GM12872 (cell line): ENCODE data around the gene RNF8.

Experiments used
- TF ChIP-seq, protein P1 (sequence below): IDR thresholded peaks from 3 replicates; pipeline ENCODE4 v1.5.1; 2011; ENCODE audit warnings: low read depth, mild to moderate bottlenecking, low read length, moderate library complexity; ENCODE audit not compliant: insufficient read depth

RNF8 gene

DNA sequence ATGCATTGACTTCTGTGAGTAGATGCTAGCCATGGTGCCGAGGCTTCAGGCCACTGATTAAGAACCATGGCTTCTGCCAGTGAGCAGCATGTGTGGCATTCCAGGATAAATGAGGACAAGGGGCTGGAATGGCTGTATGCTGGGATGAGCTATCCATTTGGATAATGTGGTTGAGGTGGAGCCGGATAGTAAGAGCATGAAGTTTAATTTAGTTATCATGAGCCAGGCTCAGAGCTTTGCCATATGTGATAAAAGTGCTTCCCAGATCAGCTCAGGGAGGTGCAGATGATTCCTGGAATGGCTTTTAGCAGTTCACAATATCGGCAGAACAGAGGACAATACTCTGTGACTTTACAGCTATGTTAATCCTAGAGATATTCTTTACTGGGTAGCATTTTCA lies 34.6 kb upstream of the RNF8 start:
- TF ChIP-seq, protein P1, sequence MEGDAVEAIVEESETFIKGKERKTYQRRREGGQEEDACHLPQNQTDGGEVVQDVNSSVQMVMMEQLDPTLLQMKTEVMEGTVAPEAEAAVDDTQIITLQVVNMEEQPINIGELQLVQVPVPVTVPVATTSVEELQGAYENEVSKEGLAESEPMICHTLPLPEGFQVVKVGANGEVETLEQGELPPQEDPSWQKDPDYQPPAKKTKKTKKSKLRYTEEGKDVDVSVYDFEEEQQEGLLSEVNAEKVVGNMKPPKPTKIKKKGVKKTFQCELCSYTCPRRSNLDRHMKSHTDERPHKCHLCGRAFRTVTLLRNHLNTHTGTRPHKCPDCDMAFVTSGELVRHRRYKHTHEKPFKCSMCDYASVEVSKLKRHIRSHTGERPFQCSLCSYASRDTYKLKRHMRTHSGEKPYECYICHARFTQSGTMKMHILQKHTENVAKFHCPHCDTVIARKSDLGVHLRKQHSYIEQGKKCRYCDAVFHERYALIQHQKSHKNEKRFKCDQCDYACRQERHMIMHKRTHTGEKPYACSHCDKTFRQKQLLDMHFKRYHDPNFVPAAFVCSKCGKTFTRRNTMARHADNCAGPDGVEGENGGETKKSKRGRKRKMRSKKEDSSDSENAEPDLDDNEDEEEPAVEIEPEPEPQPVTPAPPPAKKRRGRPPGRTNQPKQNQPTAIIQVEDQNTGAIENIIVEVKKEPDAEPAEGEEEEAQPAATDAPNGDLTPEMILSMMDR: no peak

- TF ChIP-seq, protein P1: no peak
Measured at GRCh38 chr6:37319856-37320480, 33.8 kb upstream of the RNF8 start.

- TF ChIP-seq, protein P1: no peak
Measured at GRCh38 chr6:37320646-37321045, 33.1 kb upstream of the RNF8 start.

DNA sequence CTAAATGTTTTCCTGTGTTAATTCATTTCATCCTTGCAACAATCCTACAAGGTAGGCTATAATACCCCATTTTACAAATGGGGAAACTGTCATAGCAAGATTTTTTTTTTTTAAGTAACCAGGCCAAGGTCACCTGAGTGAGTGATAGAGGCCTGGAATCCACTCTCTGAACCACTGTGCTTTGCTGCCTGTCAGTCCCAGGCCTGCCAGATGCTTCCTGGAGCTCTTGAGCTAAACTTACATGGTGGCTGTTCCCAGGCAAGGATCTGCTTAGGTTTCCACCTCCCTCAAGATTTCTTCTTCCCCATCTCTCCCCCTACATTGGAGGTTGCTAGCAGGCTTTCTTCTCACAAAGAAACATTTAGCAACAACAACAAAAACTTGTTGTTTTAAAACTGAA lies 32.7 kb upstream of the RNF8 start:
- TF ChIP-seq, protein P1: no peak

DNA sequence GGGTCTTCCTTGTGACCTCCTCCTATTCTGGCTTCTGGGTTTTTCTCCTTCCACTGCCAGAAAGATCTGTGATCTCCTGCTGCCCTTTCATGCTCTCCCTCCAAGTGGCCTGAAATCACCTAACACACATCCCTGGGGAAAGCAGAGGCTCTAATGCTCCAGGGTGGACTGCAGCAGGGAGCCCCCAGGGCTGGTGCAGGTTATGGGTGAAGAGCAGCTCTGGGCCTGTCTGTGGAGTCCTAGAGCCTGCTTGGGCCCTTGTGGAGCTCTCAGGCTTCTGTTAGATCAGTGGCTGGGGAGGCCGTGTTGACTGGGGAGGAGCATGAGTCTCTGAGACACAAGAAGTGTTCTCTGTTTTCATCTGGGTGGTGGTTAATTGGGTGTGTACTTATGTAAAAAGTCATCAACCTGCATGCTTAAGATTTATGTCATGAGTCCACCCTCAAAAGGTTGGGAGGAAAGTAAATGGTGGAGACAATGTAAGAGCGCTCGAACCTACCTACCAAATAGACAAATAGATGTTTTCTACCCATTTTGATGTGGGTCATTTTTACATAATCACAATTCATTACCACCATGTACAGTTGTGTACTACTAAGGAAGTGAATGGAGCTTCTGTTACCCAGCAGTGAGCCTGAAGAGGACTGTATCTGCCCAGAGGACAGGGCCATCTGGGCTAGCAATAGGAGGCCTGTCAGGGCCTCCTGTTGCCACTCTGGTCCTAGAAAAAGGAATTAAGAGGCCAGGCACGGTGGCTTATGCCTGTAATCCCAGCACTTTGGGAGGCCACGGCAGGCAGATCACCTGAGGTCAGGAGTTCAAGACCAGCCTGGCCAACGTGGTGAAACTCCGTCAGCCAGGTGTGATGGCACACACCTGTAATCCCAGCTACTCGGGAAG lies 32.0 kb upstream of the RNF8 start:
- TF ChIP-seq, protein P1: no peak

- TF ChIP-seq, protein P1: no peak
Measured at GRCh38 chr6:37323580-37323979, 30.2 kb upstream of the RNF8 start.

GRCh38 chr6:37324131-37325033 lies 29.4 kb upstream of the RNF8 start:
- TF ChIP-seq, protein P1: no peak
